GDM1 (cell line): ENCODE results near the gene THOC5.

Experiments used
- DNase-seq: peaks from one replicate; lab custom pipeline; 2025; lab: John Stamatoyannopoulos, UW

The THOC5 gene

GRCh38 chr22:29476116-29476515 lies 77.4 kb downstream of the THOC5 start:
- DNase-seq: no peak

DNA sequence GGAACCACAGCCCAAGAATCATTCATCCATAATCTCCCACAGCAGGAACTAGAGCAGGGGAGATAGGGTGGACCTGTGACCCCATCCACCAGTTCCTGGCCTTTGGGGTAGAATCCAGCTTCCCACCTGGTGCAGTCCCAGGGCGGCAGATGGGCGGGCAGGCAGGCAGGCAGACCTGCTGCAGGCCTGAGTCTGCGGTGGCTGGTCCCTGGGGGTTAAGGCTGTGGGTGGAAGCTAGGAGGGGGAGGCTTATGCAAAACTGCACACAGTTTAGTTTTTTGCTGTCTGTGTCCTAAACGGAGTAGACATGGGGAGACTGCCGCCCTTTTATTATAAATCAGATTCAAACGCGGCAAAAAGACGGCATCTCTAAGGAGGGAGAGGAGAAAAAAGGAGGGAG lies 78.0 kb downstream of the THOC5 start:
- no peak for DNase-seq

DNA sequence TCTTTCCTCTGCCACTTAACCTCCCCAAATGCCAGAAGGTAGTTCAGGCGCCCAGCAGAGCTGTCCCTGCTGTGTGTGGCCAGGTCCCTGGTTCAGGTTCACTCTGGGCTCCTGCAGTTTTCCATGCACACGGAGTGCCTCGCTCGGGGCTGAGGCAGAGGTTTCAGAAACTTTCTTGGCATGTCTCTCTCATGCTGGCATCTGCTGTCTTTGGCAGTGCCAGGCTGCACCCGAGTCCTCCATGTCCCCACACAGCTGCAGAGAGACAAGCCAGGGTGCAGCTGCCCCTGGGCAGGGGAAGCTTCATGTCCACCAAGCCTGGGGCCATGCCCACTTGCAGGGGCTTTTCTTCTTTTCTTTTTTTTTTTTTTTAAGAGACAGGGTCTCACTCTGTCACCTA lies 80.6 kb downstream of the THOC5 start:
- no peak for DNase-seq

DNA sequence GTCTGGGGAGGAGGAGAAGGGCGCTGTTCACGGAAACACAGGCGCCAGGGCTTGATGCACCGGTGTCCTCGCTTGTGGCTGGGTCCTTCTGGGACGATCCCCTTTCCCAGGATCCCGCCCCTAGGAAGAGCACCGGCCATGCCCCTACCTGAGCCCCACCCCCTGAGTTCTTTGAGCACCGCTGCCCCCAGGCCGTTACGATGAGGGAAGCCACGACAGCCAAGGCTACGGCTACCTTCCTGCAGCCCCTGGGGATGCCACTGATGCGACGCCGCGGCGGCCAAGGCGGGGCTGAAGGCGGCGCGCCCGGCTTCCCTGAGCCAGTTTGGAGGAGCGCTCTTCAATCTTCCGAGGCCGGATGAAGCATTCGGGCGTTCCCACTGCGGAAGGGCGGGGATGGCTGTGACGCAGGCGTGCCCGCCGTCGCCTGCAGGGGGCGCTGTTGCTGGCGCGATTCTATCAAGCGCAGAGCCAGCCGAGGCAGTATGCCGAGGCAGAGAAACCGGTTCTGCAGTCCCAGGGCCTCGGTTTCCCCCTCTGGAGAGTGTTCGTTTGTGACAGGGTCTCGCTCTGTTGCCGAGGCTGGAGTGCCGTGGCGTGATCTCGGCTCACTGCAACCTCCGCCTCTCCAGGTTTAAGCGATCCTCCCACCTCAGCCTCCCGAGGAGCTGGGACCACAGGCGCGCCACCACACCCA lies 83.2 kb downstream of the THOC5 start:
- no peak for DNase-seq

- no peak for DNase-seq
Observed at GRCh38 chr22:29469755-29470154, 83.8 kb downstream of the THOC5 start.

DNA sequence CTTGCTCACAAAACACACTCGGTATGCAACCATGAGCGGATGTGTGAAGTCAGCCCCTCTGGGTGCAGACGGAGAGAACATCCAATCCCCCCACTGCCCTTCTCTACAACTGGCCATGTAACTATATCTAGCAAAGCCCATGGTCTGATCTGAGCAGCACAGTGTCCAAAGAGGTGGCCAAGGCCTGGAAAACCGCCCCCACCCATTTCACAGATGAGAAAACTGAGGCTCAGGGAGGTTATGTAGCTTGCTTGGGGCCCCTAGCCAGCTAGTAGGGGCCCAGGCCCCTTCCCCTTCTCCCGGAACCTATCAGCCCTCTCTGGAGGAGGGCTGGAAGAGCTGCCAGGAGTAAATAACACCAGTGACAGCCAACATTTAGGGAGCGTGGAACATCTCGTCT lies 89.0 kb downstream of the THOC5 start:
- no peak for DNase-seq

GRCh38 chr22:29463629-29464028 lies 89.9 kb downstream of the THOC5 start:
- no peak for DNase-seq

DNA sequence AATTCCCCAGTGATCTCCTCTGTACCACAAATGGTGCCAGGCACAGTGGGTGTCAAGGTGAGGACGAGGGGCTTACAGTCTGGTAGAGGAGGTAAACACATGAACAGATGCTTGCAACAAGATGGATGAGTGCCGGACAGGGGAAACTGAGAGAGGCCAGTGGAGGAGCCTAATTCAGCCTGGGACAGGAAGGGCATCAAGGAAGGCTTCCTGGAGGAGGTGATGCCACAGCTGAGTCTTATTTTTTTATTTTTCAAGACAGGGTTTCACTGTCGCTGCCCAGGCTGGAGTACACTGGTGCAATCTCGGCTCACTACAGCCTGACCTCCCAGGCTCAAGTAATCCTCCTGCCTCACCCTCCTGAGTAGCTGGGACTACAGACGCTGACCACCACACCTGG lies 92.3 kb downstream of the THOC5 start:
- no peak for DNase-seq

GRCh38 chr22:29459773-29460172 lies 93.8 kb downstream of the THOC5 start:
- DNase-seq: no peak

GRCh38 chr22:29458551-29458950 lies 95.0 kb downstream of the THOC5 start:
- DNase-seq: no peak

DNA sequence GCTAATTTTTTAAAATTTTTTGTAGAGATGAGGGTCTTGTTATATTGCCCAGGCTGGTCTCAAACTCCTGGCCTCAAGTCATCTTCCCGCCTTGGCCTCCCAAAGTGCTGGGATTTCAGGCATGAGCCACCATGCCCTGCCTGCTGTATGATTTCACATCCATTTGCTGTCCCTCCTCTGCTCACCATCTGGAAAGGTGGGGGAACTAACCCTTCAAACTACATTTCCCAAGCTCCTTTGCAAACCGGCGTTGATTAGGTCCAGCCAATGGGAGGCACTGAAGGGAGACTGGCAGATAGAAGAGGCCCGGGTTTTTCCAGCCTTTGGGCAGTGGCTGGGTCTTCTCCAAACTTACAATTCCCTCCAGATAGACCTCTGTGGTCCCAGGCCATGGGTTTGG lies 95.8 kb downstream of the THOC5 start:
- DNase-seq: no peak

GRCh38 chr22:29456211-29456671 lies 97.3 kb downstream of the THOC5 start:
- DNase-seq: no peak
